Neural progenitor cell (in vitro differentiated cells): ENCODE results near the gene OR2AT4. TPM values are rescaled to one million over a fixed set of nuclear protein-coding genes. Genes with fewer than 3 reads are reported as not detected.

Experiments
- DNase-seq: peaks from one replicate; pipeline ENCODE4 v3.0.0-alpha.2; 2016; ENCODE audit warnings: low spot score
- H2AFZ ChIP-seq: fragments of 200-600 bp; sonication (generic); replicated peaks from 2 replicates; pipeline ENCODE4 v1.6.1; 2016; ENCODE audit warnings: antibody characterized with exemption
- H3F3A ChIP-seq: fragments of 200-600 bp; sonication (generic); 2 replicates; pipeline ENCODE4 v1.6.1; 2016; ENCODE audit warnings: antibody characterized with exemption, low read depth
- H3K27ac ChIP-seq: fragments of 200-600 bp; sonication (generic); 2 replicates; pipeline ENCODE4 v1.5.1; 2016; ENCODE audit warnings: mild to moderate bottlenecking
- H3K27me3 ChIP-seq: fragments of 200-600 bp; sonication (generic); 2 replicates; pipeline ENCODE4 v1.6.1; 2016; ENCODE audit warnings: mild to moderate bottlenecking, moderate library complexity
- H3K36me3 ChIP-seq: fragments of 200-600 bp; sonication (generic); 2 replicates; pipeline ENCODE4 v1.5.1; 2016
- H3K4me1 ChIP-seq: fragments of 200-600 bp; sonication (generic); 2 replicates; pipeline ENCODE4 v1.6.1; 2016; ENCODE audit warnings: mixed run types
- H3K4me2 ChIP-seq: fragments of 200-600 bp; sonication (generic); 2 replicates; pipeline ENCODE4 v1.6.1; 2016
- H3K4me3 ChIP-seq: fragments of 200-600 bp; sonication (generic); 2 replicates; pipeline ENCODE4 v1.5.1; 2016
- H3K79me2 ChIP-seq: fragments of 200-600 bp; sonication (generic); 2 replicates; pipeline ENCODE4 v1.6.1; 2016; ENCODE audit warnings: low read depth
- H3K9ac ChIP-seq: fragments of 200-600 bp; sonication (generic); 2 replicates; pipeline ENCODE4 v1.6.1; 2016
- H3K9me3 ChIP-seq: fragments of 200-600 bp; sonication (generic); 2 replicates; pipeline ENCODE4 v1.5.1; 2016; ENCODE audit warnings: low read depth
- H4K20me1 ChIP-seq: fragments of 200-600 bp; sonication (generic); 2 replicates; pipeline ENCODE4 v1.6.1; 2016; ENCODE audit warnings: low read depth
- H3K27ac Mint-ChIP-seq: 3 replicates; pipeline ENCODE4 v1.8.0; 2021; ENCODE audit warnings: mixed read lengths
- H3K27me3 Mint-ChIP-seq: 2 replicates; pipeline ENCODE4 v1.8.0; 2022; ENCODE audit warnings: low read depth, mild to moderate bottlenecking, inconsistent platforms, moderate library complexity, mixed read lengths; ENCODE audit not compliant: insufficient read depth
- H3K36me3 Mint-ChIP-seq: 3 replicates; pipeline ENCODE4 v1.8.0; 2021; ENCODE audit warnings: mixed read lengths
- H3K4me1 Mint-ChIP-seq: 3 replicates; pipeline ENCODE4 v1.8.0; 2021; ENCODE audit warnings: mixed read lengths
- H3K4me3 Mint-ChIP-seq: 3 replicates; pipeline ENCODE4 v1.8.0; 2021; ENCODE audit warnings: mild to moderate bottlenecking, moderate library complexity, mixed read lengths
- H3K9me3 Mint-ChIP-seq: 3 replicates; pipeline ENCODE4 v1.8.0; 2020; ENCODE audit warnings: mixed read lengths
- EZH2 ChIP-seq: fragments of 200-600 bp; sonication (generic); IDR thresholded peaks from 2 replicates; pipeline ENCODE4 v1.6.1; 2017; ENCODE audit warnings: antibody characterized with exemption, mild to moderate bottlenecking, moderate library complexity
- EZH2phosphoT487 ChIP-seq: fragments of 200-600 bp; sonication (generic); IDR thresholded peaks from 2 replicates; pipeline ENCODE4 v1.6.1; 2017; ENCODE audit warnings: antibody characterized with exemption
- total RNA-seq: library from RNA; depleted of rRNA; stranded (reverse); fragments of >200 nt; gene quantifications from 2 replicates; pipeline ENCODE4 v1.2.3, GENCODE V29; 2015; ENCODE audit warnings: low replicate concordance
- TF ChIP-seq, protein P1 (sequence below): fragments of 200-600 bp; sonication (generic); IDR thresholded peaks from 2 replicates; pipeline ENCODE4 v1.5.1; 2017; ENCODE audit warnings: antibody characterized with exemption, mild to moderate bottlenecking

OR2AT4 gene
- total RNA-seq, 1 donor from 2014 or later: 0.22 TPM

GRCh38 chr11:75144716-75145014 lies 48.0 kb upstream of the OR2AT4 start:
- Histone ChIP-seq H3K4me1 (no peaks in the 10 kb centered on the region), H3K4me2 (no peak overlapping the region), H3F3A (no peaks in the 10 kb centered on the region), H3K4me3 (no peak overlapping the region), H3K27me3 (no peaks in the 10 kb centered on the region), H2AFZ (no peak overlapping the region), H3K9ac (no peak overlapping the region), H3K79me2 (no peaks in the 10 kb centered on the region), H4K20me1 (no peaks in the 10 kb centered on the region), H3K9me3 (no peaks in the 10 kb centered on the region), H3K27ac (no peak overlapping the region), H3K36me3 (no peaks in the 10 kb centered on the region)
- Mint-ChIP-seq H3K4me3 (no peak overlapping the region), H3K36me3 (no peaks in the 10 kb centered on the region), H3K9me3 (no peaks in the 10 kb centered on the region), H3K27me3 (peaks cover 8% of the 10 kb centered on the region), H3K27ac (no peak overlapping the region), H3K4me1 (peaks cover 6% of the 10 kb centered on the region)
- TF ChIP-seq, protein P1, sequence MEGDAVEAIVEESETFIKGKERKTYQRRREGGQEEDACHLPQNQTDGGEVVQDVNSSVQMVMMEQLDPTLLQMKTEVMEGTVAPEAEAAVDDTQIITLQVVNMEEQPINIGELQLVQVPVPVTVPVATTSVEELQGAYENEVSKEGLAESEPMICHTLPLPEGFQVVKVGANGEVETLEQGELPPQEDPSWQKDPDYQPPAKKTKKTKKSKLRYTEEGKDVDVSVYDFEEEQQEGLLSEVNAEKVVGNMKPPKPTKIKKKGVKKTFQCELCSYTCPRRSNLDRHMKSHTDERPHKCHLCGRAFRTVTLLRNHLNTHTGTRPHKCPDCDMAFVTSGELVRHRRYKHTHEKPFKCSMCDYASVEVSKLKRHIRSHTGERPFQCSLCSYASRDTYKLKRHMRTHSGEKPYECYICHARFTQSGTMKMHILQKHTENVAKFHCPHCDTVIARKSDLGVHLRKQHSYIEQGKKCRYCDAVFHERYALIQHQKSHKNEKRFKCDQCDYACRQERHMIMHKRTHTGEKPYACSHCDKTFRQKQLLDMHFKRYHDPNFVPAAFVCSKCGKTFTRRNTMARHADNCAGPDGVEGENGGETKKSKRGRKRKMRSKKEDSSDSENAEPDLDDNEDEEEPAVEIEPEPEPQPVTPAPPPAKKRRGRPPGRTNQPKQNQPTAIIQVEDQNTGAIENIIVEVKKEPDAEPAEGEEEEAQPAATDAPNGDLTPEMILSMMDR: no peak
- no peak for TF ChIP-seq EZH2phosphoT487
- no peak for TF ChIP-seq EZH2
- DNase-seq: no peak

- H2AFZ ChIP-seq: no peak overlapping the region
- H3K27ac Mint-ChIP-seq: no peak overlapping the region
- TF ChIP-seq, protein P1: no peak
- no peak for TF ChIP-seq EZH2
- no peak for TF ChIP-seq EZH2phosphoT487
- H3K27ac ChIP-seq: no peak overlapping the region
- no peak overlapping the region for H3K4me3 ChIP-seq
- H3K9me3 Mint-ChIP-seq: no peaks in the 10 kb centered on the region
- no peaks in the 10 kb centered on the region for H3K9me3 ChIP-seq
- no peak overlapping the region for H3K4me3 Mint-ChIP-seq
- H3K27me3 ChIP-seq: no peaks in the 10 kb centered on the region
- H3K27me3 Mint-ChIP-seq: peaks cover 8% of the 10 kb centered on the region
- no peak overlapping the region for H3K9ac ChIP-seq
- H3K4me1 ChIP-seq: no peaks in the 10 kb centered on the region
- H3K36me3 ChIP-seq: no peaks in the 10 kb centered on the region
- no peaks in the 10 kb centered on the region for H3F3A ChIP-seq
- H3K4me2 ChIP-seq: no peak overlapping the region
- H3K36me3 Mint-ChIP-seq: no peaks in the 10 kb centered on the region
- no peaks in the 10 kb centered on the region for H3K79me2 ChIP-seq
- peaks cover 6% of the 10 kb centered on the region for H3K4me1 Mint-ChIP-seq
- DNase-seq: no peak
- no peaks in the 10 kb centered on the region for H4K20me1 ChIP-seq
Measured at GRCh38 chr11:75143420-75143731, 46.7 kb upstream of the OR2AT4 start.

GRCh38 chr11:75142714-75143419 lies 46.2 kb upstream of the OR2AT4 start:
- H2AFZ ChIP-seq: no peak overlapping the region
- no peaks in the 10 kb centered on the region for H3F3A ChIP-seq
- H3K36me3 ChIP-seq: no peaks in the 10 kb centered on the region
- H3K9ac ChIP-seq: no peak overlapping the region
- H3K4me2 ChIP-seq: no peak overlapping the region
- no peaks in the 10 kb centered on the region for H3K27me3 ChIP-seq
- TF ChIP-seq EZH2 (no peak), EZH2phosphoT487 (no peak)
- TF ChIP-seq, protein P1: no peak
- Mint-ChIP-seq H3K36me3 (no peaks in the 10 kb centered on the region), H3K4me1 (peaks cover 6% of the 10 kb centered on the region), H3K4me3 (no peak overlapping the region), H3K27ac (peak overlapping the region; percentile 4), H3K27me3 (peaks cover 8% of the 10 kb centered on the region), H3K9me3 (no peaks in the 10 kb centered on the region)
- H3K9me3 ChIP-seq: no peaks in the 10 kb centered on the region
- H3K79me2 ChIP-seq: no peaks in the 10 kb centered on the region
- no peak for DNase-seq
- H3K27ac ChIP-seq: no peak overlapping the region
- H3K4me1 ChIP-seq: no peaks in the 10 kb centered on the region
- H3K4me3 ChIP-seq: no peak overlapping the region
- H4K20me1 ChIP-seq: no peaks in the 10 kb centered on the region
